Kidney (tissue), 22 donors: ENCODE results near the gene PPM1E. TPM values are rescaled to one million over a fixed set of nuclear protein-coding genes. Genes with fewer than 3 reads are reported as not detected.

ENCODE experiments used
- DNase-seq, 5 donors: peaks; one replicate each; pipeline ENCODE4 v3.0.0-alpha.2; 2013 to 2020
- FAIRE-seq: peaks from 2 replicates; lab custom pipeline; 2012; peaks lifted over from hg19 to GRCh38; lab: Jason Lieb, UNC
- H3K27ac ChIP-seq, 2 donors: one replicate each; pipeline ENCODE4 v1.7.0; 2013; ENCODE audit warnings: low read depth in 2 of 2, low read length in 2 of 2, inconsistent platforms in 1 of 2
- H3K27me3 ChIP-seq: one replicate; pipeline ENCODE4 v1.7.1; 2013; ENCODE audit warnings: low read length, inconsistent platforms; ENCODE audit not compliant: control insufficient read depth, insufficient read depth
- H3K36me3 ChIP-seq, 3 donors: one replicate each; pipeline versions ENCODE4 v1.7.0 to v1.7.1; 2013; ENCODE audit warnings: low read length in 3 of 3, control low read depth in 1 of 3, inconsistent platforms in 1 of 3; ENCODE audit not compliant: insufficient read depth in 3 of 3, control insufficient read depth in 2 of 3
- H3K4me1 ChIP-seq, 3 donors: one replicate each; pipeline versions ENCODE4 v1.7.0 to v1.7.1; 2013; ENCODE audit warnings: low read length in 3 of 3, inconsistent platforms in 1 of 3, low read depth in 1 of 3; ENCODE audit not compliant: control insufficient read depth in 2 of 3, insufficient read depth in 2 of 3
- H3K4me3 ChIP-seq, 3 donors: one replicate each; pipeline versions ENCODE4 v1.7.0 to v1.8.1; 2013; ENCODE audit warnings: low read length in 3 of 3, control low read depth in 1 of 3, inconsistent platforms in 1 of 3
- H3K9ac ChIP-seq, 3 donors: one replicate each; pipeline versions ENCODE4 v1.7.0 to v1.7.1; 2013; ENCODE audit warnings: low read length in 3 of 3, control low read depth in 1 of 3, inconsistent platforms in 1 of 3
- H3K9me3 ChIP-seq, 3 donors: one replicate each; pipeline versions ENCODE4 v1.7.0 to v1.7.1; 2013; ENCODE audit warnings: low read length in 3 of 3, control low read depth in 1 of 3, inconsistent platforms in 1 of 3; ENCODE audit not compliant: control insufficient read depth in 2 of 3, insufficient read depth in 1 of 3
- CTCF ChIP-seq: IDR thresholded peaks from 3 replicates; pipeline ENCODE4 v1.5.1; 2012; ENCODE audit warnings: mild to moderate bottlenecking, moderate library complexity, borderline replicate concordance; ENCODE audit not compliant: insufficient read depth; ENCODE audit errors: extremely low read depth
- intact Hi-C: fragments of 100-400 bp; cut with DNase I; formaldehyde crosslinking; loops from one replicate; pipeline ENCODE4 v1.11.1; 2022
- long read RNA-seq, 10 donors: library from polyadenylated mRNA in 1 of 10; unstranded in 1 of 10; transcript quantifications; one replicate each; pipeline ENCODE4 v2.0.0 and lab custom pipeline, GENCODE V29; 2021 to 2026
- polyA plus RNA-seq: library from polyadenylated mRNA; stranded (reverse); fragments of 350-450 nt; fragmentation: Illumina TruSeq; extraction: RNeasy Lipid Tissue Mini Kit (QIAGEN cat#74804); gene quantifications from one replicate; pipeline ENCODE4 v1.2.3, GENCODE V29; 2014; ENCODE audit warnings: low read depth, low replicate concordance; ENCODE audit not compliant: insufficient read depth
- total RNA-seq: library from RNA; stranded (reverse); fragmentation: NEBNext Ultra II Directional; extraction: Animal tissue kit (Norgen Biotek cat#: 25700); gene quantifications from one replicate; pipeline ENCODE4 v1.2.1, GENCODE V29; 2021
- donor health status: control.
- donor health status: control.
- donor health status: control.
- donor health status: control.
- donor health status: control.
- donor health status: DM: yes; HTN: yes; CAD: no.
- donor health status: Normal renal cell carcinoma (clear cell type).

Gene PPM1E
- total RNA-seq (0.82 TPM), polyA plus RNA-seq (0.47 TPM)
- long read RNA-seq, donor 1, result 0 reads
- long read RNA-seq, donor 2, result 0 reads
- long read RNA-seq, donor 3, result 0 reads
- long read RNA-seq, donor 4, partial matches to known transcripts, result 5 of 5 reads
- long read RNA-seq, donor 4, other reads (novel, unspliced or antisense), result 0 of 5 reads
- long read RNA-seq, donor 5, result 0 reads
- long read RNA-seq, donor 6, result 0 reads
- long read RNA-seq, donor 7, full-length matches to known transcripts, result 1 of 1 reads
- long read RNA-seq, donor 7, partial matches to known transcripts, result 0 of 1 reads
- long read RNA-seq, donor 7, other reads (novel, unspliced or antisense), result 0 of 1 reads
- long read RNA-seq, donor 8, result 0 reads
- long read RNA-seq, donor 9, result 0 reads
- long read RNA-seq, donor 10, result 0 reads

GRCh38 chr17:58755577-58756245, at the start of gene PPM1E:
Gene PPM1E (plus strand): TSS chr17:58755854.
- no peak for FAIRE-seq
- Histone ChIP-seq H3K36me3 (no peaks in the 10 kb centered on the region), H3K4me1 (peaks cover 0 to 4% (median 0%) of the 10 kb centered on the region in 3 donors), H3K4me3 (peak within 1 kb of the TSS; percentile 51 to 53 (median 52)), H3K9ac (peak within 1 kb of the TSS in 1 of 3 donors; percentile 15), H3K9me3 (no peaks in the 10 kb centered on the region), H3K27ac (no peak within 1 kb of the TSS), H3K27me3 (no peaks in the 10 kb centered on the region)
- DNase-seq, result peak; percentile 79 to 96 (median 93)
- intact Hi-C loops, result no loop called here
- no peak for TF ChIP-seq CTCF

GRCh38 chr17:58706351-58707140, 49.1 kb upstream of the PPM1E start:
- no peak for FAIRE-seq
- intact Hi-C loops, result loop anchor here (10.0 kb wide), 1 partner anchor 298 kb away; no protein-coding TSS in a partner anchor
- Histone ChIP-seq H3K4me3 (no peak overlapping the region), H3K9ac (no peak overlapping the region), H3K4me1 (no peaks in the 10 kb centered on the region), H3K27ac (no peak overlapping the region), H3K27me3 (no peaks in the 10 kb centered on the region), H3K9me3 (no peaks in the 10 kb centered on the region), H3K36me3 (no peaks in the 10 kb centered on the region)
- no peak for DNase-seq
- TF ChIP-seq CTCF, result no peak

GRCh38 chr17:58710948-58711552, 44.6 kb upstream of the PPM1E start:
- FAIRE-seq (peak; percentile 79), DNase-seq (peak in 3 of 5 donors; percentile 15 to 80 (median 74))
- Histone ChIP-seq H3K27ac (no peak overlapping the region), H3K4me1 (no peaks in the 10 kb centered on the region), H3K9ac (no peak overlapping the region), H3K4me3 (no peak overlapping the region), H3K9me3 (no peaks in the 10 kb centered on the region), H3K36me3 (no peaks in the 10 kb centered on the region), H3K27me3 (no peaks in the 10 kb centered on the region)
- peak; percentile 56 for TF ChIP-seq CTCF
- intact Hi-C loops, result no loop called here
